Neural cell (in vitro differentiated cells): ENCODE results near the gene CLDN15.

Source experiments
- EP300 ChIP-seq: fragments of 450-650 bp; conservative IDR thresholded peaks from 2 replicates; pipeline ENCODE4 v1.6.1; 2014; ENCODE audit warnings: antibody characterized with exemption, mild to moderate bottlenecking, moderate library complexity; ENCODE audit not compliant: poor library complexity, severe bottlenecking
- EZH2 ChIP-seq: fragments of 200-600, 300-800 bp; shearing (Covaris generic), sonication (generic); IDR thresholded peaks from 2 replicates; pipeline ENCODE4 v1.6.1; 2014; ENCODE audit warnings: antibody characterized with exemption, low read length, borderline replicate concordance, mild to moderate bottlenecking; ENCODE audit not compliant: insufficient read depth, poor library complexity, severe bottlenecking
- MXI1 ChIP-seq: fragments of 450-650 bp; conservative IDR thresholded peaks from 2 replicates; pipeline ENCODE4 v1.6.1; 2014; ENCODE audit warnings: antibody characterized with exemption, mild to moderate bottlenecking; ENCODE audit not compliant: poor library complexity, severe bottlenecking
- REST ChIP-seq: IDR thresholded peaks from 2 replicates; pipeline ENCODE4 v1.6.1; 2012; ENCODE audit warnings: borderline replicate concordance
- TAF1 ChIP-seq: IDR thresholded peaks from 2 replicates; pipeline ENCODE4 v1.6.1; 2012; ENCODE audit warnings: low read depth
- TF ChIP-seq, protein P1 (sequence below): fragments of 450-650 bp; IDR thresholded peaks from 2 replicates; pipeline ENCODE4 v1.5.1; 2014; ENCODE audit warnings: antibody characterized with exemption, mild to moderate bottlenecking, moderate library complexity; ENCODE audit not compliant: poor library complexity, severe bottlenecking

- no peak for TF ChIP-seq MXI1
- TF ChIP-seq TAF1, result no peak
- TF ChIP-seq REST, result no peak
- TF ChIP-seq EZH2, result no peak
- TF ChIP-seq, protein P1, sequence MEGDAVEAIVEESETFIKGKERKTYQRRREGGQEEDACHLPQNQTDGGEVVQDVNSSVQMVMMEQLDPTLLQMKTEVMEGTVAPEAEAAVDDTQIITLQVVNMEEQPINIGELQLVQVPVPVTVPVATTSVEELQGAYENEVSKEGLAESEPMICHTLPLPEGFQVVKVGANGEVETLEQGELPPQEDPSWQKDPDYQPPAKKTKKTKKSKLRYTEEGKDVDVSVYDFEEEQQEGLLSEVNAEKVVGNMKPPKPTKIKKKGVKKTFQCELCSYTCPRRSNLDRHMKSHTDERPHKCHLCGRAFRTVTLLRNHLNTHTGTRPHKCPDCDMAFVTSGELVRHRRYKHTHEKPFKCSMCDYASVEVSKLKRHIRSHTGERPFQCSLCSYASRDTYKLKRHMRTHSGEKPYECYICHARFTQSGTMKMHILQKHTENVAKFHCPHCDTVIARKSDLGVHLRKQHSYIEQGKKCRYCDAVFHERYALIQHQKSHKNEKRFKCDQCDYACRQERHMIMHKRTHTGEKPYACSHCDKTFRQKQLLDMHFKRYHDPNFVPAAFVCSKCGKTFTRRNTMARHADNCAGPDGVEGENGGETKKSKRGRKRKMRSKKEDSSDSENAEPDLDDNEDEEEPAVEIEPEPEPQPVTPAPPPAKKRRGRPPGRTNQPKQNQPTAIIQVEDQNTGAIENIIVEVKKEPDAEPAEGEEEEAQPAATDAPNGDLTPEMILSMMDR, result no peak
- no peak for TF ChIP-seq EP300
Observed at GRCh38 chr7:101271021-101271420, 33.4 kb upstream of the CLDN15 start.
